Suprapubic skin (tissue), 4 donors: ENCODE measurements around the gene DECR2. TPM values are rescaled to one million over a fixed set of nuclear protein-coding genes. Genes with fewer than 3 reads are reported as not detected.

ENCODE experiments used
- DNase-seq, 2 donors: peaks; one replicate each; pipeline ENCODE4 v3.0.0-alpha.2; 2019; ENCODE audit warnings: low spot score in 2 of 2
- H3K27ac ChIP-seq: fragments of 200-600 bp; sonication (generic); one replicate; pipeline ENCODE4 v1.5.1; 2019
- H3K27me3 ChIP-seq: fragments of 200-600 bp; sonication (generic); one replicate; pipeline ENCODE4 v1.5.1; 2019
- H3K36me3 ChIP-seq: fragments of 200-600 bp; sonication (generic); one replicate; pipeline ENCODE4 v1.5.1; 2019
- H3K4me1 ChIP-seq: fragments of 200-600 bp; sonication (generic); one replicate; pipeline ENCODE4 v1.5.1; 2019
- H3K4me3 ChIP-seq: fragments of 200-600 bp; sonication (generic); one replicate; pipeline ENCODE4 v1.5.1; 2019; ENCODE audit warnings: mild to moderate bottlenecking
- H3K9me3 ChIP-seq: fragments of 200-600 bp; sonication (generic); one replicate; pipeline ENCODE4 v1.5.1; 2019
- CTCF ChIP-seq, 2 donors: fragments of 200-600 bp in 1 of 2; fragments of 450-650 bp in 1 of 2; sonication (generic) in 1 of 2; IDR thresholded peaks; one replicate each; pipeline ENCODE4 v1.5.1; 2016 to 2019; ENCODE audit warnings: antibody characterized with exemption in 2 of 2, mild to moderate bottlenecking in 1 of 2, moderate library complexity in 1 of 2
- EP300 ChIP-seq: sonication (generic); formaldehyde crosslinking; IDR thresholded peaks from one replicate; pipeline ENCODE4 v1.6.1; 2017; ENCODE audit warnings: antibody characterized with exemption
- POLR2A ChIP-seq, 2 donors: fragments of 450-650 bp; IDR thresholded peaks; one replicate each; pipeline ENCODE4 v1.6.1; 2017; ENCODE audit warnings: antibody characterized with exemption in 2 of 2, mild to moderate bottlenecking in 2 of 2, moderate library complexity in 2 of 2
- POLR2AphosphoS5 ChIP-seq, 3 donors: sonication (generic); formaldehyde crosslinking; IDR thresholded peaks; one replicate each; pipeline ENCODE4 v1.6.1; 2017; ENCODE audit warnings: antibody characterized with exemption in 3 of 3
- WGBS: methylation state at CpG from one replicate; pipeline ENCODE4 v1.1.5; 2018; 5-methylcytosine and 5-hydroxymethylcytosine counted together
- total RNA-seq, 4 donors: library from RNA; depleted of rRNA; stranded (reverse); fragments of >200 nt; gene quantifications; one replicate each; pipeline ENCODE4 v1.1.0, GENCODE V29; 2016

Gene DECR2
- total RNA-seq, 4 donors from 2014 or later: 9.1 to 23.4 (median 12.3) TPM

DNA sequence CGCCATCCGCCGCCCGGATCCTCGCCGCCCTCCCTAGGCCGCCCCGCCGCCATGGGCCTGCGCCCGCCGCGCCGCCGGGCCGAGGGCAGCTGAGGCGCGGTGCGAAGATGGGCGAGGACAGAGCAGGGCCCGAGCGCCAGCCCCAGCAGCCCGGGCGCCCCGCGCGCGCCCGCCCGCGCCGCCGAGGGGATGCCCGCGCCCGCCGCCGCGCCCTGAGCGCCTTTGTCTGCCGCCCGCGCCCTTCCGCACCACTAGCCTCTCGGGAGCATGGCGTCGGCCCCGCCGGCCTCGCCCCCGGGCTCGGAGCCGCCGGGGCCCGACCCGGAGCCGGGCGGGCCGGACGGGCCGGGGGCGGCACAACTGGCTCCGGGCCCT is 24.0 kb downstream of the DECR2 start:
- Histone ChIP-seq H3K4me1 (peaks cover 39% of the 10 kb centered on the region), H3K4me3 (peak overlapping the region; percentile 80), H3K36me3 (no peaks in the 10 kb centered on the region), H3K27ac (peak overlapping the region; percentile 92), H3K27me3 (no peaks in the 10 kb centered on the region), H3K9me3 (no peaks in the 10 kb centered on the region)
- WGBS: no CpG with 5 or more reads among the region's 63 CpGs
- DNase-seq: no peak
- no peak for TF ChIP-seq CTCF (IDR thresholded peaks at IDR 0.05)
- TF ChIP-seq POLR2AphosphoS5 (IDR thresholded peaks at IDR 0.05): no peak

DNA sequence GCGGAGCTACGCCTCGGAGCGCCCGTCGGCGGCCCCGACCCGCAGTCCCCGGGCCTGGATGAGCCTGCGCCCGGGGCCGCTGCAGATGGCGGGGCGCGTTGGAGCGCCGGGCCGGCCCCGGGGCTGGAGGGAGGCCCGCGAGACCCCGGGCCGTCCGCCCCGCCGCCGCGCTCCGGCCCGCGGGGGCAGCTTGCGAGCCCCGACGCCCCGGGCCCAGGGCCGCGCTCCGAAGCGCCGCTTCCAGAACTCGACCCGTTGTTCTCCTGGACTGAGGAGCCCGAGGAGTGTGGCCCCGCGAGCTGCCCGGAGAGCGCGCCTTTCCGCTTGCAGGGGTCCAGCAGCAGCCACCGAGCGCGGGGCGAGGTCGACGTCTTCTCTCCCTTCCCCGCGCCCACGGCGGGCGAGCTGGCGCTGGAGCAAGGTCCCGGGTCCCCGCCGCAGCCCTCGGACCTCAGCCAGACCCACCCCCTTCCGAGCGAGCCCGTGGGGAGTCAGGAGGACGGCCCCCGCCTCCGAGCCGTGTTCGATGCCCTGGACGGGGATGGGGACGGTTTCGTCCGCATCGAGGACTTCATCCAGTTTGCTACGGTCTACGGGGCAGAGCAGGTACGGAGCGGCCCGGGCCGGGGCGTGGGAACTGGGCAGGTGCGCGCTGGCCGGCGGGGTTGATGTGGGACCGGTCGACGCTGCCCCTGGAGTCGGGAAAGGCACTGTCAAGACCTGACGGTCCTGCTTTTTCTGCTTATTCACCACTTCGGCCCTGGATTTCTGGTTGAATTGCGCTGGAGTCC is 24.6 kb downstream of the DECR2 start:
- H3K4me3 ChIP-seq: peak overlapping the region; percentile 80
- 4% methylated on average over 35 of the region's 97 CpGs for WGBS
- H3K27ac ChIP-seq: no peak overlapping the region
- peaks cover 39% of the 10 kb centered on the region for H3K4me1 ChIP-seq
- no peaks in the 10 kb centered on the region for H3K9me3 ChIP-seq
- TF ChIP-seq POLR2AphosphoS5 (IDR thresholded peaks at IDR 0.05) (no peak), CTCF (IDR thresholded peaks at IDR 0.05) (no peak)
- no peaks in the 10 kb centered on the region for H3K36me3 ChIP-seq
- no peaks in the 10 kb centered on the region for H3K27me3 ChIP-seq
- DNase-seq: no peak

DNA sequence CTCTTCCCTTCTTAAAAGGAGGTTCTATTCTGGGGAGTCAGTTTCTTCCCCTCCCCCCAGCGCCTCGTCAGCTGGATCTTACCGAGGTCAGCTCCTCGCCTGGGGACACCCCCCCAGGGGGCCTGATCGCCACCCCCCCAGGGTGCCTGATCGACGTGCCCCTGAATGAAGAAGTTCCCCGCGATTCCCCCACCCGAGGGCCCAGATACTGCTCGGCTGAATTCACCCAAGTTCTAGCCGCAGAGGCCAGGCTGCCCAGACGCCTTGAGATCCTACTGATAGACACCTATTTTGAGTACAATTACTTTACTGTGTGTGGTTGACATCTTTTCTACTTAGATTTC is 25.2 kb downstream of the DECR2 start:
- no peak overlapping the region for H3K27ac ChIP-seq
- H3K27me3 ChIP-seq: no peaks in the 10 kb centered on the region
- H3K4me3 ChIP-seq: peak overlapping the region; percentile 80
- WGBS: 15% methylated on average over 13 of the region's 13 CpGs
- TF ChIP-seq POLR2A (IDR thresholded peaks at IDR 0.05) (no peak), POLR2AphosphoS5 (IDR thresholded peaks at IDR 0.05) (no peak), CTCF (IDR thresholded peaks at IDR 0.05) (no peak), EP300 (no peak)
- H3K36me3 ChIP-seq: no peaks in the 10 kb centered on the region
- no peak for DNase-seq
- H3K9me3 ChIP-seq: no peaks in the 10 kb centered on the region
- H3K4me1 ChIP-seq: peaks cover 39% of the 10 kb centered on the region

DNA sequence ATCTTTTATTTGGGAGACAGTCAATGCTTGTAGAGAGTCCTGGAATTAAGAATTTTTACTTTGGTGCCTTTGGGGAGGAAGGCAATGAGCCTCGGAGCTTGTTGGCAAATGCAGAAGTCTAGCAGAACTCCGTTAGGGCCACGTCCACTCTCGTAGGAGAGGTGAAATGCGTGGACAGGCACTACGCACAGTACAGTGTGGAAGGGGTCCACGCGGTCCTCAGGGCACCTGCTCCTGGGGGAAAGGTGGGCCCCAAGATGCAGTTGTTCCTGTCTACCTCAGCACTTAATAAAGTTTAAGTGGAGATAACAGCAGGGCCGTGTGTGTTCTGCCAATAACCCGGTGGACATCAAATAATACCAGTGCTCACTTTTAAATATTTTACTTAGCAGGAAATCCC is 25.6 kb downstream of the DECR2 start:
- WGBS: 41% methylated on average over 10 of the region's 10 CpGs
- TF ChIP-seq POLR2A (IDR thresholded peaks at IDR 0.05): no peak
- TF ChIP-seq EP300: no peak
- no peak for TF ChIP-seq CTCF (IDR thresholded peaks at IDR 0.05)
- no peak for TF ChIP-seq POLR2AphosphoS5 (IDR thresholded peaks at IDR 0.05)
- no peaks in the 10 kb centered on the region for H3K27me3 ChIP-seq
- DNase-seq: no peak
- peak overlapping the region; percentile 80 for H3K4me3 ChIP-seq
- H3K4me1 ChIP-seq: peaks cover 39% of the 10 kb centered on the region
- no peaks in the 10 kb centered on the region for H3K9me3 ChIP-seq
- no peaks in the 10 kb centered on the region for H3K36me3 ChIP-seq
- H3K27ac ChIP-seq: no peak overlapping the region

GRCh38 chr16:430904-431303 is 29.2 kb downstream of the DECR2 start:
- H3K27ac ChIP-seq: no peak overlapping the region
- peaks cover 16% of the 10 kb centered on the region for H3K4me1 ChIP-seq
- 96% methylated on average over 7 of the region's 7 CpGs for WGBS
- no peaks in the 10 kb centered on the region for H3K9me3 ChIP-seq
- no peak for TF ChIP-seq CTCF (IDR thresholded peaks at IDR 0.05)
- no peak for TF ChIP-seq POLR2A (IDR thresholded peaks at IDR 0.05)
- TF ChIP-seq EP300: no peak
- TF ChIP-seq POLR2AphosphoS5 (IDR thresholded peaks at IDR 0.05): no peak
- DNase-seq: no peak
- no peak overlapping the region for H3K4me3 ChIP-seq
- no peaks in the 10 kb centered on the region for H3K27me3 ChIP-seq
- no peaks in the 10 kb centered on the region for H3K36me3 ChIP-seq
